HepG2 (cell line): ENCODE measurements around the gene POFUT2. TPM values are rescaled to one million over a fixed set of nuclear protein-coding genes. Genes with fewer than 3 reads are reported as not detected.

Source experiments
- ATAC-seq: fragments of 200-7000 bp; cut with Tn5 transposase; 3 replicates; pipeline ENCODE4 v1.9.1; 2020; ENCODE audit warnings: mild to moderate bottlenecking, moderate library complexity
- BruUV-seq: library from RNA; stranded (reverse); fragments of 400-500 nt; replicated peaks from 2 replicates; lab custom pipeline; 2021; lab: Mats Ljungman, UMichigan
- CTCF ChIA-PET: fragments of 300-600 bp; formaldehyde crosslinking; extraction: SDS; loops from one replicate; lab custom pipeline; 2021; ENCODE audit warnings: low total read pairs, inconsistent platforms, low intra/inter-chr PET ratio; lab: Yijun Ruan, JAX
- POLR2A ChIA-PET: fragments of 350-600 bp; sonication (Branson Sonifier 250); formaldehyde crosslinking; loops from one replicate; lab custom pipeline; 2020; ENCODE audit warnings: antibody characterized with exemption, inconsistent platforms; lab: Yijun Ruan, JAX
- DNase-seq: peaks from one replicate; pipeline ENCODE4 v3.0.0-alpha.2; 2015; ENCODE audit warnings: low spot score
- FAIRE-seq: peaks from 3 replicates; lab custom pipeline; 2011; peaks lifted over from hg19 to GRCh38; lab: Jason Lieb, UNC
- H2AFZ ChIP-seq: one replicate; pipeline ENCODE4 v1.6.1; 2011; ENCODE audit warnings: low read length, inconsistent platforms
- H3K27ac ChIP-seq: fragments of 300-600 bp; 3 replicates; pipeline ENCODE4 v1.8.0; 2011; ENCODE audit warnings: mixed run types, mild to moderate bottlenecking, mixed read lengths, low read length, inconsistent platforms; ENCODE audit not compliant: insufficient read depth; ENCODE audit errors: extremely low read length
- H3K27me3 ChIP-seq, 2 experiments: fragments of 200-600 bp in 1 of 2; 2 replicates in 1 of 2; 3 replicates in 1 of 2; pipeline versions ENCODE4 v1.6.0 to v1.8.0; 2011; ENCODE audit warnings: low read length in 2 of 2, mild to moderate bottlenecking in 2 of 2, moderate library complexity in 2 of 2, inconsistent platforms in 1 of 2; ENCODE audit not compliant: insufficient read depth in 2 of 2, control insufficient read depth in 1 of 2
- H3K36me3 ChIP-seq, 2 experiments: fragments of 200-600 bp in 1 of 2; replicated peaks in 1 of 2; 2 replicates in 1 of 2; 3 replicates in 1 of 2; pipeline versions ENCODE4 v1.5.1 to v1.8.0; 2011; ENCODE audit warnings: low read length in 2 of 2, inconsistent platforms in 1 of 2; ENCODE audit not compliant: insufficient read depth in 2 of 2, control insufficient read depth in 1 of 2
- H3K4me1 ChIP-seq: 2 replicates; pipeline ENCODE4 v1.5.1; 2012; ENCODE audit warnings: low read length, inconsistent platforms; ENCODE audit not compliant: insufficient read depth
- H3K4me2 ChIP-seq: 2 replicates; pipeline ENCODE4 v1.6.0; 2011; ENCODE audit warnings: low read depth, low read length, inconsistent platforms
- H3K4me3 ChIP-seq, 3 experiments: fragments of 200-600 bp in 1 of 3; sonication (generic), shearing (Covaris generic) in 1 of 3; replicated peaks in 1 of 3; 2 replicates each; pipeline ENCODE4 v1.5.1; 2011 to 2016; ENCODE audit warnings: low read length in 3 of 3, inconsistent platforms in 2 of 3, low read depth in 2 of 3, mild to moderate bottlenecking in 2 of 3, control low read depth in 1 of 3, mixed read lengths in 1 of 3; ENCODE audit not compliant: insufficient read depth in 1 of 3
- H3K79me2 ChIP-seq: one replicate; pipeline ENCODE4 v1.6.1; 2011; ENCODE audit warnings: low read length, inconsistent platforms; ENCODE audit not compliant: insufficient read depth
- H3K9ac ChIP-seq: 2 replicates; pipeline ENCODE4 v1.6.0; 2011; ENCODE audit warnings: mild to moderate bottlenecking, low read depth, low read length, inconsistent platforms; ENCODE audit not compliant: insufficient read depth
- H3K9me3 ChIP-seq: 2 replicates; pipeline ENCODE4 v1.5.1; 2012; ENCODE audit warnings: mild to moderate bottlenecking, low read length
- H4K20me1 ChIP-seq: 2 replicates; pipeline ENCODE4 v1.6.0; 2011; ENCODE audit warnings: inconsistent platforms, mild to moderate bottlenecking, low read length, moderate library complexity; ENCODE audit not compliant: insufficient read depth
- ATAD3A ChIP-seq: sonication (generic); formaldehyde crosslinking; IDR thresholded peaks from 2 replicates; pipeline ENCODE4 v1.4.0; 2020; ENCODE audit warnings: missing genetic modification reagents
- CC2D1A ChIP-seq: sonication (generic); formaldehyde crosslinking; IDR thresholded peaks from 2 replicates; pipeline ENCODE4 v1.8.1; 2023; ENCODE audit warnings: mild to moderate bottlenecking, missing genetic modification reagents
- FOXK2 ChIP-seq: fragments of 450-650 bp; IDR thresholded peaks from 2 replicates; pipeline ENCODE4 v1.6.1; 2016
- GTF3A ChIP-seq: sonication (generic); formaldehyde crosslinking; conservative IDR thresholded peaks from 2 replicates; pipeline ENCODE4 v1.4.0; 2020; ENCODE audit warnings: mild to moderate bottlenecking, missing genetic modification reagents
- HNF4A ChIP-seq: sonication (generic); formaldehyde crosslinking; IDR thresholded peaks from 2 replicates; pipeline ENCODE4 v1.4.0; 2020; ENCODE audit warnings: missing genetic modification reagents
- KLF13 ChIP-seq: sonication (generic); formaldehyde crosslinking; IDR thresholded peaks from 2 replicates; pipeline ENCODE4 v1.4.0; 2020; ENCODE audit warnings: mild to moderate bottlenecking, missing genetic modification reagents
- NCOA5 ChIP-seq: sonication (generic); formaldehyde crosslinking; IDR thresholded peaks from 2 replicates; pipeline ENCODE4 v1.4.0; 2020; ENCODE audit warnings: missing genetic modification reagents
- NR2C2 ChIP-seq: sonication (generic); formaldehyde crosslinking; IDR thresholded peaks from 2 replicates; pipeline ENCODE4 v1.4.0; 2020; ENCODE audit warnings: missing genetic modification reagents, mild to moderate bottlenecking, moderate library complexity, borderline replicate concordance
- NR2F6 ChIP-seq, 2 experiments: IDR thresholded peaks; 2 replicates each; pipeline ENCODE4 v1.6.1; 2016; ENCODE audit warnings: antibody characterized with exemption in 1 of 2, mild to moderate bottlenecking in 1 of 2
- NRL ChIP-seq: sonication (generic); formaldehyde crosslinking; IDR thresholded peaks from 2 replicates; pipeline ENCODE4 v1.5.0; 2020; ENCODE audit warnings: missing genetic modification reagents, mild to moderate bottlenecking, moderate library complexity, borderline replicate concordance
- RARG ChIP-seq: sonication (generic); formaldehyde crosslinking; IDR thresholded peaks from 2 replicates; pipeline ENCODE4 v1.4.0; 2020; ENCODE audit warnings: low read depth, mild to moderate bottlenecking, missing genetic modification reagents
- RNF2 ChIP-seq: fragments of 450-650 bp; conservative IDR thresholded peaks from 2 replicates; pipeline ENCODE4 v1.6.1; 2016; ENCODE audit warnings: low read depth
- RXRB ChIP-seq: IDR thresholded peaks from 2 replicates; pipeline ENCODE4 v1.6.1; 2016; ENCODE audit warnings: borderline replicate concordance, missing genetic modification reagents, missing compliant biosample characterization
- TEAD3 ChIP-seq: optimal IDR thresholded peaks from 2 replicates; pipeline ENCODE3; 2016; ENCODE audit warnings: borderline replicate concordance
- ZFYVE20 ChIP-seq: sonication (generic); formaldehyde crosslinking; IDR thresholded peaks from 2 replicates; pipeline ENCODE4 v1.8.0; 2023; ENCODE audit warnings: low read depth, mild to moderate bottlenecking, moderate library complexity, missing genetic modification reagents, borderline replicate concordance
- ZMYM4 ChIP-seq: sonication (generic); formaldehyde crosslinking; IDR thresholded peaks from 2 replicates; pipeline ENCODE4 v1.8.1; 2023; ENCODE audit warnings: mild to moderate bottlenecking, missing genetic modification reagents
- ZNF333 ChIP-seq: sonication (generic); formaldehyde crosslinking; IDR thresholded peaks from 2 replicates; pipeline ENCODE4 v1.4.0; 2020; ENCODE audit warnings: mild to moderate bottlenecking, missing genetic modification reagents, borderline replicate concordance
- ZNF691 ChIP-seq: sonication (generic); formaldehyde crosslinking; IDR thresholded peaks from 2 replicates; pipeline ENCODE4 v1.4.0; 2020; ENCODE audit warnings: missing genetic modification reagents, low read depth, mild to moderate bottlenecking, borderline replicate concordance
- ZNF766 ChIP-seq: sonication (generic); formaldehyde crosslinking; IDR thresholded peaks from 2 replicates; pipeline ENCODE4 v1.5.0; 2020; ENCODE audit warnings: missing genetic modification reagents, borderline replicate concordance
- ZNF850 ChIP-seq: sonication (generic); formaldehyde crosslinking; conservative IDR thresholded peaks from 2 replicates; pipeline ENCODE4 v1.9.0; 2021; ENCODE audit warnings: mild to moderate bottlenecking, missing genetic modification reagents
- ZSCAN25 ChIP-seq: sonication (generic); formaldehyde crosslinking; IDR thresholded peaks from 2 replicates; pipeline ENCODE4 v1.8.0; 2022; ENCODE audit warnings: mild to moderate bottlenecking, missing genetic modification reagents
- WGBS: methylation state at CpG from one replicate; pipeline ENCODE4 v1.1.6; 2017; ENCODE audit warnings: low lambda C conversion rate; 5-methylcytosine and 5-hydroxymethylcytosine counted together
- in situ Hi-C: cut with HindIII; loops from 2 replicates; pipeline ENCODE4 v1.10.0; 2017; ENCODE audit warnings: low pct_unique_long_range_greater_than_20kb; ENCODE audit not compliant: extremely low pct_ligation_motif_present
- intact Hi-C: fragments of 100-400 bp; cut with micrococcal nuclease; formaldehyde crosslinking; loops from one replicate; pipeline ENCODE4 v1.10.0; 2022; ENCODE audit not compliant: unreplicated experiment
- polyA plus RNA-seq, 8 experiments: library from polyadenylated mRNA; depleted of rRNA in 3 of 8; stranded (reverse) in 7 of 8; unstranded in 1 of 8; fragments of >200 nt; fragmentation: Illumina TruSeq in 4 of 8; extraction: Trizol in 4 of 8; gene quantifications; 2 replicates each; pipeline versions ENCODE4 v1.2.1 to v1.2.3, GENCODE V29; 2011 to 2016; ENCODE audit warnings: low read depth in 4 of 8, missing spikeins in 1 of 8, mixed read lengths in 1 of 8; ENCODE audit not compliant: insufficient read depth in 1 of 8
- total RNA-seq, 5 experiments: library from RNA; depleted of rRNA; stranded (reverse); fragments of >200 nt; fragmentation: Illumina TruSeq; extraction: Trizol; gene quantifications; 2 replicates each; pipeline ENCODE4 v1.2.3, GENCODE V29; 2016; ENCODE audit warnings: low read depth in 1 of 5
- TF ChIP-seq, protein P1 (sequence below): sonication (generic); formaldehyde crosslinking; IDR thresholded peaks from 2 replicates; pipeline ENCODE4 v1.8.1; 2023; ENCODE audit warnings: mild to moderate bottlenecking, inconsistent platforms, moderate library complexity, missing genetic modification reagents, borderline replicate concordance
- TF ChIP-seq, protein P2 (sequence below): fragments of 450-650 bp; IDR thresholded peaks from 2 replicates; pipeline ENCODE4 v1.6.1; 2016

Gene POFUT2
- total and polyA plus RNA-seq, 2 of the 13 experiments (the other 11 are each of a cell fraction or from before 2014, with no cell fraction given), result 22.8 to 24.0 TPM

DNA sequence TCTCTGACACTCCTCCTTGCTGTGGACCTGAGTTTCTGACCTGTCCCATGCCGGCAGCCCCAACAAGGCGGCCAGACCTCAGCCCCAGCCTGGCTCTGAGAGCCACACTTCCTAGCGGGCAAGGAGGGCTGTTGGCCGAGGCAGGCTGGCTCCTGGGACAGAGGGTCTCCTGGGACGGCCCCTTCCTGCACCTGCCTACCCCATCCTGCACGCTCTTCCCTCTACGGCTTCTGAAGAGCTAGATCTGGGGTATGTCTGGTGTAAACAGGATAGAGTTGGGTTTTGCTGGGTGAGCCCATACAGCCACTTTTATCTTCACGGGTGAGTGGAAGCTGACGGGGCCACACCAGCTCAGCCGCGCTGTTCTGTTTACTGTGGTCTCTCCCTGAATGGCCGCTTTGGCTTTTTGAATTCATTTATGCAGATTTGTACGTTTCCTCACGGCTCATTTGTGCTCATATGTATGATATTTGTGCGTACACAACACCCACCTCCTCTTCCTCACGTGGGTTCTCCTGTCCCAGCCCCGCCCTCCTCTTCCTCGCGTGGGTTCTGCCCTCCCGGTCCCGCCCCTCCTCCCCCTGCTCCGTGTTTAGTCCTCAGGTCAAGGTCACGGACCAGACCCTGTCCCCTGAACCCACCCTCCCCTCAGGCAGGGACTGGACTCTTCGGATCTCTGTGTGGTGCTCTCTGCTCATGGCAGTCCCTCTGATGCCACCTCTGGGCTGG lies 34.7 kb upstream of the POFUT2 start:
- DNase-seq (no peak), FAIRE-seq (no peak), ATAC-seq (no peak)
- Histone ChIP-seq H3K36me3 (no peaks in the 10 kb centered on the region), H3K27me3 (no peaks in the 10 kb centered on the region), H2AFZ (no peak overlapping the region), H3K4me2 (peak overlapping the region; percentile 36; the same call in 1 of the 2 replicates), H3K4me1 (peaks cover 80% of the 10 kb centered on the region), H4K20me1 (no peaks in the 10 kb centered on the region), H3K9me3 (no peaks in the 10 kb centered on the region), H3K9ac (no peak overlapping the region), H3K79me2 (no peaks in the 10 kb centered on the region), H3K4me3 (no peak overlapping the region), H3K27ac (no peak overlapping the region)
- no TSS peak for BruUV-seq
- in situ Hi-C loops, result no loop called here
- intact Hi-C loops, result no loop called here
- 48% methylated on average over 19 of the region's 24 CpGs for WGBS
- ChIA-PET POLR2A (interaction anchor here (1.2 to 2.6 kb wide), 5 partner anchors 14 to 149 kb away, joined by 3 to 15 read pairs (median 3); no protein-coding TSS in a partner anchor), CTCF (no interaction called here)
- TF ChIP-seq NR2C2 (CRISPR knock-in tag) (peak; percentile 42; the same call in 1 of the 2 replicates), ATAD3A (CRISPR knock-in tag) (no peak), KLF13 (CRISPR knock-in tag) (no peak), CC2D1A (CRISPR knock-in tag) (no peak), ZNF691 (0 out of 2 replicates have a peak, but pooled peaks have one; percentile 42), ZMYM4 (no peak), NRL (CRISPR knock-in tag) (no peak), NCOA5 (no peak), TEAD3 (peak; percentile 6), RNF2 (no peak), ZFYVE20 (CRISPR knock-in tag) (no peak), ZSCAN25 (CRISPR knock-in tag) (0 out of 2 replicates have a peak, but pooled peaks have one; percentile 16), RARG (CRISPR knock-in tag) (no peak), ZNF850 (CRISPR knock-in tag) (no peak), HNF4A (peak; percentile 43; the same call in 1 of the 2 replicates), GTF3A (no peak), ZNF766 (no peak), ZNF333 (no peak), RXRB (CRISPR knock-in tag) (no peak), FOXK2 (no peak), NR2F6 (IDR thresholded peaks at IDR 0.05) (peak; percentile 22; the same call in 1 of the 2 replicates), NR2F6 (CRISPR knock-in tag; IDR thresholded peaks at IDR 0.05) (peak; percentile 8; the same call in 1 of the 2 replicates)
- TF ChIP-seq, protein P1, sequence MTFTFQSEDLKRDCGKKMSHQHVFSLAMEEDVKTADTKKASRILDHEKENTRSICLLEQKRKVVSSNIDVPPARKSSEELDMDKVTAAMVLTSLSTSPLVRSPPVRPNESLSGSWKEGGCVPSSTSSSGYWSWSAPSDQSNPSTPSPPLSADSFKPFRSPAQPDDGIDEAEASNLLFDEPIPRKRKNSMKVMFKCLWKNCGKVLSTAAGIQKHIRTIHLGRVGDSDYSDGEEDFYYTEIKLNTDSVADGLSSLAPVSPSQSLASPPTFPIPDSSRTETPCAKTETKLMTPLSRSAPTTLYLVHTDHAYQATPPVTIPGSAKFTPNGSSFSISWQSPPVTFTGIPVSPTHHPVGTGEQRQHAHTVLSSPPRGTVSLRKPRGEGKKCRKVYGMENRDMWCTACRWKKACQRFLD, result no peak
- TF ChIP-seq, protein P2, sequence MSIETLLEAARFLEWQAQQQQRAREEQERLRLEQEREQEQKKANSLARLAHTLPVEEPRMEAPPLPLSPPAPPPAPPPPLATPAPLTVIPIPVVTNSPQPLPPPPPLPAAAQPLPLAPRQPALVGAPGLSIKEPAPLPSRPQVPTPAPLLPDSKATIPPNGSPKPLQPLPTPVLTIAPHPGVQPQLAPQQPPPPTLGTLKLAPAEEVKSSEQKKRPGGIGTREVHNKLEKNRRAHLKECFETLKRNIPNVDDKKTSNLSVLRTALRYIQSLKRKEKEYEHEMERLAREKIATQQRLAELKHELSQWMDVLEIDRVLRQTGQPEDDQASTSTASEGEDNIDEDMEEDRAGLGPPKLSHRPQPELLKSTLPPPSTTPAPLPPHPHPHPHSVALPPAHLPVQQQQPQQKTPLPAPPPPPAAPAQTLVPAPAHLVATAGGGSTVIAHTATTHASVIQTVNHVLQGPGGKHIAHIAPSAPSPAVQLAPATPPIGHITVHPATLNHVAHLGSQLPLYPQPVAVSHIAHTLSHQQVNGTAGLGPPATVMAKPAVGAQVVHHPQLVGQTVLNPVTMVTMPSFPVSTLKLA, result no peak
